Urinary bladder (tissue), 4 donors: ENCODE results near the gene ZBTB47. TPM values are rescaled to one million over a fixed set of nuclear protein-coding genes. Genes with fewer than 3 reads are reported as not detected.

Experiments used
- DNase-seq: peaks from one replicate; pipeline ENCODE4 v3.0.0-alpha.2; 2015; ENCODE audit errors: extremely low spot score
- H3K27ac ChIP-seq: one replicate; pipeline ENCODE4 v1.5.1; 2013; ENCODE audit warnings: low read depth, mild to moderate bottlenecking, moderate library complexity
- H3K36me3 ChIP-seq: one replicate; pipeline ENCODE4 v1.6.1; 2013; ENCODE audit warnings: mild to moderate bottlenecking, moderate library complexity; ENCODE audit not compliant: insufficient read depth
- H3K4me1 ChIP-seq: one replicate; pipeline ENCODE4 v1.6.1; 2013; ENCODE audit warnings: mild to moderate bottlenecking, moderate library complexity; ENCODE audit not compliant: insufficient read depth
- H3K4me3 ChIP-seq: one replicate; pipeline ENCODE4 v1.5.1; 2013; ENCODE audit warnings: low read depth, low read length
- WGBS: extraction: QIAGEN DNeasy Blood & Tissue Kit; methylation state at CpG from one replicate; pipeline ENCODE4 v1.1.7; 2013; 5-methylcytosine and 5-hydroxymethylcytosine counted together
- polyA plus RNA-seq: library from polyadenylated mRNA; stranded (reverse); fragments of 200-250 nt; gene quantifications from one replicate; pipeline ENCODE4 v1.2.3, GENCODE V29; 2013
- total RNA-seq: library from RNA; depleted of rRNA; stranded (reverse); fragments of >200 nt; gene quantifications from one replicate; pipeline ENCODE4 v1.2.3, GENCODE V29; 2014
- donor health status: healthy with polysubstance abuse.
- donor health status: healthy.

ZBTB47 gene
- total and polyA plus RNA-seq, 2 donors, result 17.1 to 48.2 TPM

- WGBS, result 89% methylated on average over 7 of the region's 7 CpGs
- H3K36me3 ChIP-seq, result no peaks in the 10 kb centered on the region
- no peak overlapping the region for H3K4me3 ChIP-seq
- DNase-seq, result no peak
- no peaks in the 10 kb centered on the region for H3K4me1 ChIP-seq
- no peak overlapping the region for H3K27ac ChIP-seq
Measured at GRCh38 chr3:42698216-42698910, 44.9 kb downstream of the ZBTB47 start.

- Histone ChIP-seq H3K4me1 (no peaks in the 10 kb centered on the region), H3K4me3 (no peak overlapping the region), H3K36me3 (no peaks in the 10 kb centered on the region), H3K27ac (no peak overlapping the region)
- no peak for DNase-seq
- WGBS, result 74% methylated on average over 9 of the region's 9 CpGs
Measured at GRCh38 chr3:42698911-42699230, 45.4 kb downstream of the ZBTB47 start.

GRCh38 chr3:42699511-42699971, 46.0 kb downstream of the ZBTB47 start:
- no peak for DNase-seq
- Histone ChIP-seq H3K27ac (no peak overlapping the region), H3K4me1 (no peaks in the 10 kb centered on the region), H3K4me3 (no peak overlapping the region), H3K36me3 (no peaks in the 10 kb centered on the region)
- WGBS, result 71% methylated on average over 10 of the region's 10 CpGs

GRCh38 chr3:42700366-42701288, 47.1 kb downstream of the ZBTB47 start:
- WGBS, result 75% methylated on average over 15 of the region's 15 CpGs
- no peak overlapping the region for H3K4me3 ChIP-seq
- no peak overlapping the region for H3K27ac ChIP-seq
- no peaks in the 10 kb centered on the region for H3K36me3 ChIP-seq
- DNase-seq, result no peak
- H3K4me1 ChIP-seq, result no peaks in the 10 kb centered on the region

GRCh38 chr3:42701371-42702065, 48.0 kb downstream of the ZBTB47 start:
- Histone ChIP-seq H3K36me3 (no peaks in the 10 kb centered on the region), H3K4me3 (no peak overlapping the region), H3K4me1 (no peaks in the 10 kb centered on the region), H3K27ac (no peak overlapping the region)
- 50% methylated on average over 15 of the region's 15 CpGs for WGBS
- DNase-seq, result no peak

- 60% methylated on average over 21 of the region's 21 CpGs for WGBS
- Histone ChIP-seq H3K36me3 (no peaks in the 10 kb centered on the region), H3K4me3 (no peak within 1 kb of the TSS), H3K27ac (no peak within 1 kb of the TSS), H3K4me1 (no peaks in the 10 kb centered on the region)
- no peak for DNase-seq
Measured at GRCh38 chr3:42702066-42702951, 48.8 kb downstream of the ZBTB47 start, which contains the start of gene HHATL. HHATL (minus strand) TSS chr3:42702798; CDS start chr3:42700826, 1,972 bp downstream.

- DNase-seq, result no peak
- Histone ChIP-seq H3K4me3 (no peak overlapping the region), H3K4me1 (no peaks in the 10 kb centered on the region), H3K27ac (no peak overlapping the region), H3K36me3 (no peaks in the 10 kb centered on the region)
- 89% methylated on average over 6 of the region's 6 CpGs for whole genome bisulfite sequencing
Measured at GRCh38 chr3:42702982-42703694, 49.6 kb downstream of the ZBTB47 start.

GRCh38 chr3:42703695-42704025, 50.2 kb downstream of the ZBTB47 start:
- H3K36me3 ChIP-seq, result no peaks in the 10 kb centered on the region
- H3K4me1 ChIP-seq, result no peaks in the 10 kb centered on the region
- H3K27ac ChIP-seq, result no peak overlapping the region
- 83% methylated on average over 5 of the region's 5 CpGs for WGBS
- DNase-seq, result no peak
- H3K4me3 ChIP-seq, result no peak overlapping the region

- DNase-seq, result no peak
- H3K36me3 ChIP-seq, result no peaks in the 10 kb centered on the region
- no peak overlapping the region for H3K4me3 ChIP-seq
- H3K4me1 ChIP-seq, result no peaks in the 10 kb centered on the region
- 89% methylated on average over 8 of the region's 8 CpGs for WGBS
- no peak overlapping the region for H3K27ac ChIP-seq
Measured at GRCh38 chr3:42704136-42704841, 50.8 kb downstream of the ZBTB47 start.

- no peak for DNase-seq
- Histone ChIP-seq H3K36me3 (no peaks in the 10 kb centered on the region), H3K27ac (no peak overlapping the region), H3K4me3 (no peak overlapping the region), H3K4me1 (no peaks in the 10 kb centered on the region)
- WGBS, result 84% methylated on average over 7 of the region's 7 CpGs
Measured at GRCh38 chr3:42705058-42705767, 51.7 kb downstream of the ZBTB47 start.

- H3K36me3 ChIP-seq, result no peaks in the 10 kb centered on the region
- DNase-seq, result no peak
- no peak overlapping the region for H3K27ac ChIP-seq
- H3K4me1 ChIP-seq, result no peaks in the 10 kb centered on the region
- H3K4me3 ChIP-seq, result no peak overlapping the region
- 83% methylated on average over 10 of the region's 10 CpGs for WGBS
Measured at GRCh38 chr3:42705962-42706585, 52.6 kb downstream of the ZBTB47 start.
